GM12878 (cell line): ENCODE measurements around the gene CHAD. TPM values are rescaled to one million over a fixed set of nuclear protein-coding genes. Genes with fewer than 3 reads are reported as not detected.

Experiments used
- ATAC-seq: fragments of 200-7000 bp; cut with Tn5 transposase; 3 replicates; pipeline ENCODE4 v1.9.1; 2020; ENCODE audit warnings: mild to moderate bottlenecking, moderate library complexity
- BruUV-seq: library from RNA; stranded (reverse); fragments of 400-500 nt; replicated peaks from 2 replicates; lab custom pipeline; 2021; lab: Mats Ljungman, UMichigan
- CTCF ChIA-PET: fragments of 300-600 bp; sonication (Branson Sonifier 250); formaldehyde crosslinking; extraction: SDS; loops from one replicate; lab custom pipeline; 2021; ENCODE audit warnings: inconsistent platforms; lab: Yijun Ruan, JAX
- POLR2A ChIA-PET: fragments of 350-600 bp; formaldehyde crosslinking; extraction: SDS; loops from one replicate; lab custom pipeline; 2021; ENCODE audit warnings: inconsistent platforms; lab: Charles Lee
- RAD21 ChIA-PET: fragments of 300-600 bp; sonication (Branson Sonifier 250); formaldehyde crosslinking; loops from one replicate; lab custom pipeline; 2023; ENCODE audit warnings: antibody characterized with exemption; ENCODE audit not compliant: unreplicated experiment; lab: Charles Lee
- SMC1A ChIA-PET: fragments of 300-600 bp; sonication (Branson Sonifier 250); formaldehyde crosslinking; loops from one replicate; lab custom pipeline; 2023; ENCODE audit not compliant: unreplicated experiment, uncharacterized antibody; lab: Charles Lee
- DNase-seq: peaks from one replicate; pipeline ENCODE4 v3.0.0-alpha.2; 2011; ENCODE audit warnings: low read depth, low spot score
- FAIRE-seq: peaks from 3 replicates; lab custom pipeline; 2011; peaks lifted over from hg19 to GRCh38; lab: Jason Lieb, UNC
- H2AFZ ChIP-seq: 2 replicates; pipeline ENCODE4 v1.6.0; 2011; ENCODE audit warnings: low read depth, low read length, control low read depth; ENCODE audit not compliant: control insufficient read depth
- H3K27ac ChIP-seq: 2 replicates; pipeline ENCODE4 v1.5.1; 2011; ENCODE audit warnings: control low read depth; ENCODE audit not compliant: control insufficient read depth, insufficient read depth
- H3K27me3 ChIP-seq, 2 experiments: replicated peaks in 1 of 2; 2 replicates each; pipeline versions ENCODE4 v1.6.0 to v1.6.1; 2011; ENCODE audit warnings: low read length in 1 of 2; ENCODE audit not compliant: control insufficient read depth in 2 of 2, insufficient read depth in 2 of 2
- H3K36me3 ChIP-seq, 2 experiments: 2 replicates each; pipeline ENCODE4 v1.5.1; 2011; ENCODE audit warnings: low read length in 1 of 2; ENCODE audit not compliant: control insufficient read depth in 2 of 2, insufficient read depth in 2 of 2
- H3K4me1 ChIP-seq: 2 replicates; pipeline ENCODE4 v1.6.1; 2011; ENCODE audit warnings: mild to moderate bottlenecking, low read length, moderate library complexity, mixed read lengths; ENCODE audit not compliant: control insufficient read depth, insufficient read depth
- H3K4me2 ChIP-seq: 2 replicates; pipeline ENCODE4 v1.6.0; 2011; ENCODE audit warnings: control low read depth; ENCODE audit not compliant: control insufficient read depth, insufficient read depth
- H3K4me3 ChIP-seq: fragments of 200-600 bp; sonication (generic); 2 replicates; pipeline ENCODE4 v1.5.1; 2016
- H3K79me2 ChIP-seq: 2 replicates; pipeline ENCODE4 v1.6.0; 2011; ENCODE audit warnings: low read length; ENCODE audit not compliant: control insufficient read depth, insufficient read depth
- H3K9ac ChIP-seq: 2 replicates; pipeline ENCODE4 v1.8.0; 2011; ENCODE audit warnings: low read length, control low read depth, mixed read lengths; ENCODE audit not compliant: control insufficient read depth, insufficient read depth
- H3K9me3 ChIP-seq: replicated peaks from 3 replicates; pipeline ENCODE4 v1.5.1; 2011; ENCODE audit warnings: mild to moderate bottlenecking, low read length; ENCODE audit not compliant: control insufficient read depth, insufficient read depth
- H4K20me1 ChIP-seq: 2 replicates; pipeline ENCODE4 v1.6.0; 2011; ENCODE audit not compliant: control insufficient read depth, insufficient read depth
- CBFB ChIP-seq: IDR thresholded peaks from 2 replicates; pipeline ENCODE4 v1.6.1; 2016; ENCODE audit warnings: antibody characterized with exemption, low read depth
- NR2F1 ChIP-seq: fragments of 450-650 bp; conservative IDR thresholded peaks from 2 replicates; pipeline ENCODE4 v1.6.1; 2017; ENCODE audit warnings: mild to moderate bottlenecking
- PRDM15 ChIP-seq: fragments of 450-650 bp; formaldehyde crosslinking; IDR thresholded peaks from 2 replicates; pipeline ENCODE4 v1.4.0; 2020; ENCODE audit warnings: mild to moderate bottlenecking, moderate library complexity
- TAF1 ChIP-seq: IDR thresholded peaks from 2 replicates; pipeline ENCODE4 v1.6.1; 2011; ENCODE audit warnings: mild to moderate bottlenecking, low read depth, low read length, borderline replicate concordance
- TBL1XR1 ChIP-seq: IDR thresholded peaks from 2 replicates; pipeline ENCODE4 v1.6.1; 2012; ENCODE audit warnings: low read depth, low read length, improper control_type of control experiment
- WGBS: methylation state at CpG from one replicate; pipeline ENCODE4 v1.1.6; 2016; ENCODE audit warnings: low lambda C conversion rate; ENCODE audit not compliant: insufficient replicate concordance, insufficient coverage; ENCODE audit errors: missing lambda C conversion rate; 5-methylcytosine and 5-hydroxymethylcytosine counted together
- in situ Hi-C: fragments of 300-500 bp; cut with MboI; formaldehyde crosslinking; loops from 9 replicates; pipeline ENCODE4 v1.14.3; 2018; ENCODE audit warnings: mixed read lengths
- intact Hi-C: fragments of 100-400 bp; cut with micrococcal nuclease; formaldehyde crosslinking; loops from one replicate; pipeline ENCODE4 v1.14.2; 2022; ENCODE audit not compliant: unreplicated experiment
- polyA plus RNA-seq, 11 experiments: library from polyadenylated mRNA; depleted of rRNA in 4 of 11; unstranded in 6 of 11; stranded (reverse) in 5 of 11; fragments of >200 nt; fragmentation: Nextera tagmentation in 4 of 11; fragmentation: Illumina TruSeq in 1 of 11; extraction: Ambion mirVana in 4 of 11; extraction: Trizol in 1 of 11; gene quantifications; 1 replicate in 1 of 11; 2 replicates in 10 of 11; pipeline versions ENCODE4 v1.2.1 to v1.2.3, GENCODE V29; 2011 to 2016; ENCODE audit warnings: inconsistent platforms in 2 of 11, missing spikeins in 2 of 11, low read depth in 1 of 11
- total RNA-seq, 4 experiments: library from RNA; depleted of rRNA in 3 of 4; stranded (reverse); fragments of >200 nt in 3 of 4; fragmentation: Illumina TruSeq in 1 of 4; extraction: Trizol in 1 of 4; gene quantifications; 2 replicates each; pipeline versions ENCODE4 v1.2.1 to v1.2.3, GENCODE V29; 2013 to 2021
- TF ChIP-seq, protein P1 (sequence below): fragments of 450-650 bp; IDR thresholded peaks from 2 replicates; pipeline ENCODE4 v1.6.1; 2018; ENCODE audit warnings: borderline replicate concordance, mild to moderate bottlenecking; ENCODE audit not compliant: partially characterized antibody
- TF ChIP-seq, protein P2 (sequence below): IDR thresholded peaks from 2 replicates; pipeline ENCODE4 v1.6.1; 2011; ENCODE audit warnings: mild to moderate bottlenecking, low read depth, low read length, moderate library complexity; ENCODE audit not compliant: insufficient replicate concordance

Gene CHAD
- total and polyA plus RNA-seq, 10 of the 15 experiments (the other 5 are each of a cell fraction or from before 2014, with no cell fraction given) = 0.06 TPM; not detected in 9

- no peak overlapping the region for H3K27ac ChIP-seq
- intact Hi-C loops (no loop called here), in situ Hi-C loops (no loop called here)
- SMC1A ChIA-PET = interaction anchor here (1.0 to 1.3 kb wide), 2 partner anchors 77 to 112 kb away, joined by 3 read pairs; partner anchors contain the start of gene LRRC59
- no peaks in the 10 kb centered on the region for H3K36me3 ChIP-seq
- H3K27me3 ChIP-seq = no peaks in the 10 kb centered on the region
- H3K79me2 ChIP-seq = no peaks in the 10 kb centered on the region
- H4K20me1 ChIP-seq = no peaks in the 10 kb centered on the region
- no peak for DNase-seq
- no peak overlapping the region for H3K4me2 ChIP-seq
- RAD21 ChIA-PET = no interaction called here
- H3K9me3 ChIP-seq = no peaks in the 10 kb centered on the region
- H3K4me3 ChIP-seq = no peak overlapping the region
- ATAC-seq = no peak
- H3K4me1 ChIP-seq = no peaks in the 10 kb centered on the region
- 59% methylated on average over 6 of the region's 6 CpGs for WGBS
- no peak for FAIRE-seq
- POLR2A ChIA-PET = no interaction called here
- TF ChIP-seq, protein P1, sequence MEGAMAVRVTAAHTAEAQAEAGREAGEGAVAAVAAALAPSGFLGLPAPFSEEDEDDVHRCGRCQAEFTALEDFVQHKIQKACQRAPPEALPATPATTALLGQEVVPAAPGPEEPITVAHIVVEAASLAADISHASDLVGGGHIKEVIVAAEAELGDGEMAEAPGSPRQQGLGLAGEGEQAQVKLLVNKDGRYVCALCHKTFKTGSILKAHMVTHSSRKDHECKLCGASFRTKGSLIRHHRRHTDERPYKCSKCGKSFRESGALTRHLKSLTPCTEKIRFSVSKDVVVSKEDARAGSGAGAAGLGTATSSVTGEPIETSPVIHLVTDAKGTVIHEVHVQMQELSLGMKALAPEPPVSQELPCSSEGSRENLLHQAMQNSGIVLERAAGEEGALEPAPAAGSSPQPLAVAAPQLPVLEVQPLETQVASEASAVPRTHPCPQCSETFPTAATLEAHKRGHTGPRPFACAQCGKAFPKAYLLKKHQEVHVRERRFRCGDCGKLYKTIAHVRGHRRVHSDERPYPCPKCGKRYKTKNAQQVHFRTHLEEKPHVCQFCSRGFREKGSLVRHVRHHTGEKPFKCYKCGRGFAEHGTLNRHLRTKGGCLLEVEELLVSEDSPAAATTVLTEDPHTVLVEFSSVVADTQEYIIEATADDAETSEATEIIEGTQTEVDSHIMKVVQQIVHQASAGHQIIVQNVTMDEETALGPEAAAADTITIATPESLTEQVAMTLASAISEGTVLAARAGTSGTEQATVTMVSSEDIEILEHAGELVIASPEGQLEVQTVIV = no peak
- TF ChIP-seq NR2F1 = no peak
- no peak for TF ChIP-seq PRDM15 (CRISPR knock-in tag)
- no peak for TF ChIP-seq TBL1XR1
- TF ChIP-seq, protein P2, sequence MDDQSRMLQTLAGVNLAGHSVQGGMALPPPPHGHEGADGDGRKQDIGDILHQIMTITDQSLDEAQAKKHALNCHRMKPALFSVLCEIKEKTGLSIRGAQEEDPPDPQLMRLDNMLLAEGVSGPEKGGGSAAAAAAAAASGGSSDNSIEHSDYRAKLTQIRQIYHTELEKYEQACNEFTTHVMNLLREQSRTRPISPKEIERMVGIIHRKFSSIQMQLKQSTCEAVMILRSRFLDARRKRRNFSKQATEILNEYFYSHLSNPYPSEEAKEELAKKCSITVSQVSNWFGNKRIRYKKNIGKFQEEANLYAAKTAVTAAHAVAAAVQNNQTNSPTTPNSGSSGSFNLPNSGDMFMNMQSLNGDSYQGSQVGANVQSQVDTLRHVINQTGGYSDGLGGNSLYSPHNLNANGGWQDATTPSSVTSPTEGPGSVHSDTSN = no peak
- TF ChIP-seq CBFB = no peak
- TF ChIP-seq TAF1 = no peak
- H3K9ac ChIP-seq = no peak overlapping the region
- no peak overlapping the region for H2AFZ ChIP-seq
- BruUV-seq = TSS peak; percentile 60
- CTCF ChIA-PET = interaction anchor here (0.7 to 2.1 kb wide), 2 partner anchors 53 to 113 kb away, joined by 3 to 8 read pairs; no protein-coding TSS in a partner anchor
Observed at GRCh38 chr17:50474523-50474922, 5.8 kb upstream of the CHAD start.
